A549 (cell line): ENCODE measurements around the gene CACNA1I.

Experiments
- EP300 ChIP-seq, 2 experiments: fragments of >200 bp; sonication (Bioruptor Twin); formaldehyde crosslinking; IDR thresholded peaks; 2 replicates in 1 of 2; 3 replicates in 1 of 2; pipeline ENCODE4 v1.6.1; 2016 to 2017
- HEYL ChIP-seq: fragments of 250-450 bp; sonication (Bioruptor Pico); IDR thresholded peaks from 2 replicates; pipeline ENCODE4 v1.8.0; 2021; ENCODE audit warnings: mild to moderate bottlenecking, moderate library complexity
- RARB ChIP-seq: fragments of 250-450 bp; sonication (Bioruptor Pico); IDR thresholded peaks from 2 replicates; pipeline ENCODE4 v1.8.0; 2021; ENCODE audit warnings: mild to moderate bottlenecking, moderate library complexity

DNA sequence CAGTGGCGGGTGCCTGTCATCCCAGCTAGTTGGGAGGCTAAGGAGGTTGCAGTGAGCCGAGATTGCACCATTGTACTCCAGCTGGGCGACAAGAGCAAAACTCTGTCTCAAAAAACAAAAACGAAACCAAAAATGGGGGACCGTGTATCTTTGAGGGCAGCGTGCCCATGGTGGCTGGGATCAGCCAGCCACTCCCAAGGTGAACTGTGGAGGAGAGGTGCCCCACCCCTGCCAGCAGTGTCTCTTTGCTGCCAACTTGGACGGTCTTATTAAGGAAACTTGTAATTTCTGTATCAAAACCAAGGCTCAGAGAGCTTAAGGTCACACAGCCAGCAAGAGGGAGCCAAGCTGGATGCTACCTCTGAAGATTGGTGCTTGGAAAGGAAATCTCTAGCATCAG is 147.7 kb downstream of the CACNA1I start:
- TF ChIP-seq HEYL (CRISPR knock-in tag) (no peak), RARB (CRISPR knock-in tag) (no peak), EP300 (IDR thresholded peaks at IDR 0.05) (no peak)
